Measurements from ENCODE around the gene GPBAR1. TPM values are rescaled to one million over a fixed set of nuclear protein-coding genes. Genes with fewer than 3 reads are reported as not detected.
A peak's percentile ranks its signal among the peaks of the same experiment; 100 is the strongest.

Gene GPBAR1
- total and polyA plus RNA-seq, 7 experiments from 2014 or later: 0.15 to 12.9 (median 1.8) TPM

- H3K4me3 Mint-ChIP-seq: peak overlapping the region; percentile 82 to 96 (median 92)
- no peaks in the 10 kb centered on the region for H3K9me3 ChIP-seq (ENCODE audit: control insufficient read depth in 2 of 3, low read length in 3 of 3)
- H3K9me3 Mint-ChIP-seq: no peaks in the 10 kb centered on the region
- H3K4me3 ChIP-seq (ENCODE audit: low read length): peak overlapping the region; percentile 53
- DNase-seq (no peak), ATAC-seq (no peak)
- no peaks in the 10 kb centered on the region for H3K27me3 Mint-ChIP-seq
- peak overlapping the region; percentile 88 to 99 (median 98) for H3K27ac Mint-ChIP-seq
- CTCF ChIA-PET: interaction anchor here (0.7 to 12.4 kb wide), 8 partner anchors 12 to 989 kb away, joined by 3 to 188 read pairs (median 4); partner anchors contain the start of genes AAMP, CATIP, DNAJB2 and PNKD
- peak overlapping the region; percentile 93 for H3K27ac ChIP-seq (ENCODE audit: low read depth, low read length)
- POLR2A ChIA-PET: interaction anchor here (0.6 to 4.5 kb wide), 15 partner anchors 8 to 110 kb away, joined by 3 to 45 read pairs (median 4); partner anchors contain the start of genes AAMP, CATIP and PNKD
- H3K4me1 Mint-ChIP-seq: peaks cover 51 to 84% (median 77%) of the 10 kb centered on the region in 7 donors
- H3K4me1 ChIP-seq (ENCODE audit: control insufficient read depth in 2 of 2, insufficient read depth in 2 of 2, low read length in 2 of 2): peaks cover 65 to 67% of the 10 kb centered on the region in 2 donors
- H3K27me3 ChIP-seq (ENCODE audit: control insufficient read depth in 2 of 2, insufficient read depth in 2 of 2, low read length in 2 of 2): no peaks in the 10 kb centered on the region
- H3K36me3 Mint-ChIP-seq: peaks cover 0 to 20% (median 0%) of the 10 kb centered on the region in 5 donors
- intact Hi-C loops (cut with micrococcal nuclease): loop anchor here (5.0 to 10.0 kb wide), 5 partner anchors 423 to 1253 kb away; partner anchors contain the start of genes CHPF (in 1 of the 2), TMEM198 (in 1 of the 2), TTLL4 (in 1 of the 2) and TUBA4A (in 1 of the 2)
- H3K36me3 ChIP-seq (ENCODE audit: control insufficient read depth in 2 of 3, insufficient read depth in 3 of 3, low read length in 3 of 3): peaks cover 0 to 4% (median 0%) of the 10 kb centered on the region in 3 experiments
These were observed 29.0 kb downstream of the GPBAR1 start for GRCh38 chr2:218289639-218290315.

GRCh38 chr2:218290316-218291261, 29.8 kb downstream of the GPBAR1 start:
- H3K9me3 ChIP-seq (ENCODE audit: control insufficient read depth in 2 of 3, low read length in 3 of 3): no peaks in the 10 kb centered on the region
- H3K27ac Mint-ChIP-seq: peak overlapping the region; percentile 88 to 99 (median 98)
- no peaks in the 10 kb centered on the region for H3K27me3 Mint-ChIP-seq
- no peaks in the 10 kb centered on the region for H3K9me3 Mint-ChIP-seq
- CTCF ChIA-PET: interaction anchor here (0.7 to 12.4 kb wide), 14 partner anchors 11 to 989 kb away, joined by 3 to 188 read pairs (median 3); partner anchors contain the start of genes AAMP, CATIP, DNAJB2 and PNKD
- H3K36me3 Mint-ChIP-seq: peaks cover 0 to 16% (median 0%) of the 10 kb centered on the region in 5 donors
- peak overlapping the region; percentile 93 for H3K27ac ChIP-seq (ENCODE audit: low read depth, low read length)
- DNase-seq: peak in 7 of 9 donors; percentile 37 to 68 (median 42)
- H3K27me3 ChIP-seq (ENCODE audit: control insufficient read depth in 2 of 2, insufficient read depth in 2 of 2, low read length in 2 of 2): no peaks in the 10 kb centered on the region
- ATAC-seq: peak; percentile 18
- intact Hi-C loops (cut with micrococcal nuclease): loop anchor here (1.0 to 5.0 kb wide), 2 partner anchors 420 to 422 kb away; partner anchors contain the start of gene TTLL4 (in 2 of the 2)
- peak overlapping the region; percentile 53 for H3K4me3 ChIP-seq (ENCODE audit: low read length)
- H3K4me1 ChIP-seq (ENCODE audit: control insufficient read depth in 2 of 2, insufficient read depth in 2 of 2, low read length in 2 of 2): peaks cover 56 to 59% of the 10 kb centered on the region in 2 donors
- H3K4me1 Mint-ChIP-seq: peaks cover 42 to 76% (median 70%) of the 10 kb centered on the region in 7 donors
- POLR2A ChIA-PET: interaction anchor here (0.6 to 4.5 kb wide), 19 partner anchors 9 to 962 kb away, joined by 3 to 45 read pairs (median 4); partner anchors contain the start of genes AAMP, CATIP, PNKD and TUBA4B
- peak overlapping the region; percentile 82 to 96 (median 92) for H3K4me3 Mint-ChIP-seq
- peaks cover 0 to 4% (median 0%) of the 10 kb centered on the region in 3 experiments for H3K36me3 ChIP-seq (ENCODE audit: control insufficient read depth in 2 of 3, insufficient read depth in 3 of 3, low read length in 3 of 3)

- POLR2A ChIA-PET: interaction anchor here (0.6 to 4.5 kb wide), 16 partner anchors 10 to 961 kb away, joined by 3 to 45 read pairs (median 4); partner anchors contain the start of genes AAMP, CATIP, PNKD and TUBA4B
- Mint-ChIP-seq H3K4me1 (peaks cover 38 to 69% (median 61%) of the 10 kb centered on the region in 7 donors), H3K9me3 (no peaks in the 10 kb centered on the region), H3K36me3 (peaks cover 0 to 14% (median 0%) of the 10 kb centered on the region in 5 donors), H3K27me3 (peaks cover 0 to 2% (median 0%) of the 10 kb centered on the region in 5 donors), H3K4me3 (peak overlapping the region; percentile 82 to 96 (median 92)), H3K27ac (peak overlapping the region; percentile 88 to 99 (median 98))
- H3K36me3 ChIP-seq (ENCODE audit: control insufficient read depth in 2 of 3, insufficient read depth in 3 of 3, low read length in 3 of 3): peaks cover 0 to 4% (median 0%) of the 10 kb centered on the region in 3 experiments
- H3K4me1 ChIP-seq (ENCODE audit: control insufficient read depth in 2 of 2, insufficient read depth in 2 of 2, low read length in 2 of 2): peaks cover 48 to 51% of the 10 kb centered on the region in 2 donors
- DNase-seq (no peak), ATAC-seq (no peak)
- H3K27ac ChIP-seq (ENCODE audit: low read depth, low read length): peak overlapping the region; percentile 93
- peak overlapping the region; percentile 53 for H3K4me3 ChIP-seq (ENCODE audit: low read length)
- CTCF ChIA-PET: interaction anchor here (0.7 to 12.4 kb wide), 9 partner anchors 10 to 205 kb away, joined by 3 to 188 read pairs (median 4); partner anchors contain the start of genes AAMP, CATIP and PNKD
- intact Hi-C loops (cut with micrococcal nuclease): loop anchor here (1.0 to 5.0 kb wide), 14 partner anchors 7 to 1097 kb away; partner anchors contain the start of genes TTLL4 (in 2 of the 2), AAMP (in 1 of the 2), BCS1L (in 1 of the 2) and CATIP (in 1 of the 2)
- H3K27me3 ChIP-seq (ENCODE audit: control insufficient read depth in 2 of 2, insufficient read depth in 2 of 2, low read length in 2 of 2): no peaks in the 10 kb centered on the region
- H3K9me3 ChIP-seq (ENCODE audit: control insufficient read depth in 2 of 3, low read length in 3 of 3): no peaks in the 10 kb centered on the region
These were observed 30.7 kb downstream of the GPBAR1 start for GRCh38 chr2:218291318-218292047.

GRCh38 chr2:218292048-218293014, 31.5 kb downstream of the GPBAR1 start, which contains the start of gene TMBIM1:
Gene TMBIM1 (minus strand): TSS chr2:218292503. CDS start chr2:218282141, 10,362 bp downstream.
- peaks cover 0 to 4% (median 0%) of the 10 kb centered on the region in 3 experiments for H3K36me3 ChIP-seq (ENCODE audit: control insufficient read depth in 2 of 3, insufficient read depth in 3 of 3, low read length in 3 of 3)
- peak within 1 kb of the TSS; percentile 53 for H3K4me3 ChIP-seq (ENCODE audit: low read length)
- ChIA-PET CTCF (interaction anchor here (0.5 to 12.4 kb wide), 10 partner anchors 8 to 105 kb away, joined by 3 to 188 read pairs (median 4); partner anchors contain the start of genes AAMP, CATIP and PNKD), POLR2A (interaction anchor here (0.6 to 5.4 kb wide), 8 partner anchors 11 to 110 kb away, joined by 3 to 45 read pairs (median 19); partner anchors contain the start of genes AAMP and PNKD)
- peaks cover 0 to 12% (median 0%) of the 10 kb centered on the region in 5 donors for H3K36me3 Mint-ChIP-seq
- H3K4me3 Mint-ChIP-seq: peak within 1 kb of the TSS; percentile 82 to 96 (median 92)
- intact Hi-C loops (cut with micrococcal nuclease): loop anchor here (1.0 to 5.0 kb wide), 13 partner anchors 8 to 1096 kb away; partner anchors contain the start of genes AAMP (in 1 of the 2), BCS1L (in 1 of the 2), CATIP (in 1 of the 2) and PNKD (in 1 of the 2)
- H3K4me1 ChIP-seq (ENCODE audit: control insufficient read depth in 2 of 2, insufficient read depth in 2 of 2, low read length in 2 of 2): peaks cover 42 to 47% of the 10 kb centered on the region in 2 donors
- H3K9me3 Mint-ChIP-seq: no peaks in the 10 kb centered on the region
- no peaks in the 10 kb centered on the region for H3K9me3 ChIP-seq (ENCODE audit: control insufficient read depth in 2 of 3, low read length in 3 of 3)
- peaks cover 32 to 61% (median 53%) of the 10 kb centered on the region in 7 donors for H3K4me1 Mint-ChIP-seq
- peak; percentile 96 for ATAC-seq
- H3K27me3 ChIP-seq (ENCODE audit: control insufficient read depth in 2 of 2, insufficient read depth in 2 of 2, low read length in 2 of 2): no peaks in the 10 kb centered on the region
- H3K27me3 Mint-ChIP-seq: peaks cover 0 to 2% (median 0%) of the 10 kb centered on the region in 5 donors
- H3K27ac Mint-ChIP-seq: peak within 1 kb of the TSS; percentile 88 to 99 (median 98)
- DNase-seq: peak; percentile 72 to 90 (median 83)
- peak within 1 kb of the TSS; percentile 93 for H3K27ac ChIP-seq (ENCODE audit: low read depth, low read length)
